HG02623 (cell line): ENCODE data around the gene NAP1L4.

Experiments used
- ATAC-seq: cut with Tn5 transposase; IDR thresholded peaks from one replicate; pipeline ENCODE4 v1.9.1; 2021; ENCODE audit warnings: moderate library complexity; ENCODE audit not compliant: unreplicated experiment

The NAP1L4 gene, protein sequence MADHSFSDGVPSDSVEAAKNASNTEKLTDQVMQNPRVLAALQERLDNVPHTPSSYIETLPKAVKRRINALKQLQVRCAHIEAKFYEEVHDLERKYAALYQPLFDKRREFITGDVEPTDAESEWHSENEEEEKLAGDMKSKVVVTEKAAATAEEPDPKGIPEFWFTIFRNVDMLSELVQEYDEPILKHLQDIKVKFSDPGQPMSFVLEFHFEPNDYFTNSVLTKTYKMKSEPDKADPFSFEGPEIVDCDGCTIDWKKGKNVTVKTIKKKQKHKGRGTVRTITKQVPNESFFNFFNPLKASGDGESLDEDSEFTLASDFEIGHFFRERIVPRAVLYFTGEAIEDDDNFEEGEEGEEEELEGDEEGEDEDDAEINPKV

DNA sequence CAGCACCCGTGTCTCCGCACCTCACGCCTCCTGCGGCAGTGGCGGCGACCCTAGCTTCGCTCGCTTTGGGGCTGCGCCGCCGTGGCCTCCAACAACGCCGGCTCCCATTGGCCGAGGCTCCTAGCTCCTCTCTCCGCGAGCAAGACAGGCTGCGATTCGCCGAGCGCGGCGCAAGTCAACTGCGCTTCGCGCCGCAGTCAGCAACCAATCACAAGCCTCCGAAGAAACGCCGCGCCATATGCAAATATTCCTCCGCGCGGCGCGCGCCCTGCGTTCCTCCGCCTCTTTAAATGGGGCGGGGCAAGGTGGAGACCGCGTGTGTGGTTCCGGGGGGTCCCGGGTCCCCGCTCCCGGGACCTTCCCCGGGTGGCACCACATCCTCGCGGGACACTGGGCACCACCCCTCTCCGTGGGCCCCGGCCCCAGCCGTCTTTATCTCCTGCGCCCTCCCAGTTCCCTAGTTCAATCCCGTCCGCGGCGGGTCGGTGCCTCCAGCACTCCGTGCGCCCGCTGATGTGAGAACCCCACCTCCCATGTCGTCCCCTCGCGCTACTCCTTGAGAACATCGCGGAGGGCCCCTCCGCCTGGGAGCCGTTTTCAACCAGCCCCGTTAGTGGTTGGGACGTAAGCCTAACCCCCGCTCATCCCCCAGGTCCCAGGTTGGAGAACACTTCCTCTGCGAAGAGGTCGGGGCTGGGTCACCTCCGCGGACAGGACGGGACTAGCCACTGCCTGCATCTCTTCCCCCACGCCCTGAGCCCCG is at the start of gene NAP1L4:
Gene NAP1L4 (minus strand): TSS at position 96 of the 763 bp plus-strand sequence. CDS start 13,109 bp downstream, outside the sequence.
- ATAC-seq = peak; percentile 84

DNA sequence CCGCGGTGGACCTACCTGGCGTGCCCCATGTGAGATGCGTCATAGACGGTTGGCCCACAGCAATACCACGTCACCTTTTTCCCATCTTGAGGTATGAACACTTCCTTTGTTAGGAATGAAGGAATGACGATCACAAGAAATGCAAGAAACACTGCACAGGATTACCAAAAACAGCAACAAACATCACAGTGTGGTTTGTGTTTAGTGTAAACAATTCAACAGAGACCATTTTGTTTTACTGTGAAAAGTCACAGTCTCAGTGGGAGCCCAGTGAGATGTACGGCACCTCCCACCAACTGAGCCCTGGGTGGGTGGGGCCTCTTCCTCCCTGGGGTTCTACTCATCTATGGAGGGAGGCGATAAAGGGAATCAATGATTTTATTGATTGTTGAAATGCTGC is 48.8 kb upstream of the NAP1L4 start:
- no peak for ATAC-seq

DNA sequence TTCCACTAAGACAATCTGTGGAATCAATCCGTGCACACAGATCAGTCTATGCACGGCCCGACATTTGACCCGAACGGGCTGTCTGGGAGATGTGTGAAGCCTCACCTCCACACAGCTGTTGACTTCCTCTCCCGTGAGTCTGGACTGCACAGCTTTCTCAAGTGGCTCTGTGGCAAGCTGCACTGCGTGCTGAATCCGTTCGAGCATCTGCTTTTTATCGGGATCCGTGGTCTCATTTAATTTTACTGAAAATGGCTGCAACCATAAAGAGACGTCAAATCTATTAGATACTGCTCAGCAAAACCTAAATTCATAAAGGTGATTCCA is 45.8 kb upstream of the NAP1L4 start:
- no peak for ATAC-seq

DNA sequence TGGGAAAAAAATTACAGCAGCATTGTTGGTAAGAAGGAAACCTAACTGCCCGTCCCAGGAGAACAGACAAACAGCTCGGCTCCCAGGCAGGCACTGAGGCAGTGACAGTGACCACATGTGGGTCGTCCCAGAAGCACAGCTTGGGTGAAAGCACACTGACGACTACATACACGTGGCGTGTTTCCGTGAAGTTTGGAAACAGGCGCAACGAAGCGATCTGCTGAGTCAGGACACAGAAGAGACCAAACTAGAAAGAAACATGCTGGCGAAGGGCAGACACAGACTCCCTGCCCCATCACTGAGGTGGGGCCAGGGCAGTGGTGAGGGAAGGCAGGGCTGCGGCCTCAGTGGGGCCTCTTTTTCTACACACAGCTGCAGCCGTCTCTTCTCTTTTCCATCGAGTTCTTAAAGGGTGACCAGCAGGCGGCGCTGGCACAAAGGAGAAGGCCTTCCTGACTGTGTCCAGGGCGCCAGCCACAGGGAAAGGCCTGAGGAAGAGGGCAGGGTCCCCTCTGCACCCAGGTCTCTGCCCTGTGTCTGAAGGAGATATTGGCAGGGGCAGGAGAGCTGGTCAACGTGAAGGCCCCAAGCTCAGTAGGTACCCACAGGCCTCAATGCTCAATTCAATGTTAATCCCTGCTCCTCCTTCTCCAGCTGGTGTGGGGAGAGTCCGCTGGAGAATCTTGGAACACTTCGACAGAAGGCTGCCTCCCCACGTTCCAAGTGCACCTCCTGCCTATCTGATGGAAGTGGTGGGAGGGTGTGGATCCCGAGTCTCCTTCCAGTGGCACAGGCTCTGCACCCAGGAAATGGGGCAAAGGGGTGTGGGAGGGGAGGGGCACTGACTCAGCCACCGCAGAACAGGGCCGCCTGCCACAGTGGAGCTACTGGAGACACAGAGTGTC is 45.2 kb upstream of the NAP1L4 start:
- ATAC-seq = no peak

DNA sequence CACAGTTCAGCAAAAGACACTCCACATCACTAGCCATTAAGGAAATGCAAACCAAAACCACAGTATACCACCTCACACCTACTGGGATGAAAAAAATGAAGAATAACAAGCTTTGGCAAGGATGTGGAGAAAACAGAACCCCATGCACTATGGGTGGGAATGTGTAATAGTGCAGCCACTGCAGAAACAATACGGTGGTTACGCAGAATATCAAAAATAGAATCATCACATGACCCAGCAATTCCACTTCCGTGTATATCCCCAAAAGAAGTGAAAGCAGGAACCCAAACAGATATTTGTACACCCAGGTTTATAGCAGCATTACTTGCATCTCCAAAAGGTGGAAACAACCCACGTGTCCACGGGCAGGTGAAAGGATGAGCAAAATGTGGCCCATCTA is 44.3 kb upstream of the NAP1L4 start:
- no peak for ATAC-seq

DNA sequence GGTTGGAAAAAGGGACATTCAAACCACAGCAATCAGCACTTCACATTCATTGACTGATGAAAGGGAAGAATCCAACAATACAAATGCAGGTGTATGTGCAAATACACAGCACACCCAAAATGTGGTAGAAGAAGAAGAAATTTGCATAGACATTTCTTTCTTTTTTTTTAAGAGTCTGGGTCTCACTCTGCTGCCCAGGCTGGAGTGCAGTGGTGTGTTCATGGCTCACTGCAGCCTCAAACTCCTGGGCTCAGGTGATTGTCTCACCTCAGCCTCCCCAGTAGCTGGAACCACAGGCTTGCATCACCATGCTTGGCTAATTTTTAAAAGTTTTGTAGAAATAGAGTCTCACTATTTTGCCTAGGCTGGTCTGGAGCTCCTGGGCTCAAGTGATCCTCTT is 43.2 kb upstream of the NAP1L4 start:
- no peak for ATAC-seq

DNA sequence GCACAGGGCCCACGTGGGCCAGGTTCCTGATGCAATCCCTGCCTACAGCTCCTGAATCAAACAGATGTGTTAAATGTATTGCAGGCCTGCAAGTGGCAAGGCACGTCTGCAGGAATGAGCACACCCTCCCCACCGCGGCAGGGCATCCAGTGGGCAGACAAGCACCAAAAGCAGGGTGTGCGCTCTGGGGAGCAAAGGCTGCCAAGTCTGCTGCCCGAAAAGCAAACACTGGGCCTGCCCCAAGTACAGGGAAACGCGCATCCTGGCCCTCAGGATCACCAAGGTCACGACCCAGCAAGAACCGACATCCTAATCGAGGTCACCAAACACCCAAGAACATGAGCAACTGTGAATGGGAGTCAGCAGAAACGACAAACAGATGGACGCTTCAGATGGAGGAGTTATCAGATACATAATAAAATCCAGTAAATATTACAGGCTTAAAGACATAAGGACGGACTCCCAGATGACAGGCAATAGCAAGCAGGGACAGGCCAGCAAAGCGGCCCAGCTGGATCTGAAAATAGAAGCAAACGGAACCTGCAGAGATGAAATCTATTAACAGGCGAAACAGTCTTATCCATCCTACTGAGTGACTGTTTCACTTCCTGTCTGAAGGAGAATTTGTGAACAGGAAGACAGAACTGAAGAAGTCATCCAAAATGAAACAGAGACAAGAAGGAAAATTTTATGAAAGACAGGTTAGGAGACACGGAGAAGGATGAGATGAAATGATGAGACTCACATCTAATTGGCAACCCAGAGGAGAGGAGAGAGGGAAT is 38.4 kb upstream of the NAP1L4 start:
- ATAC-seq = no peak

DNA sequence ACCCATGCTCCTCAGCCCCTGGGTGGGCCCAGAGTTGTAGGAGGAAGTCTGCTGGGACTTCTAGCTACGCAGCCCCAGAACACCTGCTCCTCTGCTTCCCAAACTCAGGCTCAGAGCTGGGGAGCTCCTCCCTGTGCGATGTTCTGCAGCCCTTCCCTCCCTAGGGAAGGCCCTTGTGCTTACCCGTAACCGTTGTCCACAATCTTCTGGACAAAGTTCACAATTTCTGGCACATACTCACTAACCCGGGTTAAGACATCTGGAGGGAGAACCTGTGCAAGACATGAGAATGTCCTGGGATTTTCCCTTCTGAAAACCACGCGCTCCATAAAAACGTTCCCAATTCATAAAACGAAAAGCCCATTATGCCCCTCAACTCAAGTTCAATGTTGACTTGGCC is 36.7 kb upstream of the NAP1L4 start:
- no peak for ATAC-seq

DNA sequence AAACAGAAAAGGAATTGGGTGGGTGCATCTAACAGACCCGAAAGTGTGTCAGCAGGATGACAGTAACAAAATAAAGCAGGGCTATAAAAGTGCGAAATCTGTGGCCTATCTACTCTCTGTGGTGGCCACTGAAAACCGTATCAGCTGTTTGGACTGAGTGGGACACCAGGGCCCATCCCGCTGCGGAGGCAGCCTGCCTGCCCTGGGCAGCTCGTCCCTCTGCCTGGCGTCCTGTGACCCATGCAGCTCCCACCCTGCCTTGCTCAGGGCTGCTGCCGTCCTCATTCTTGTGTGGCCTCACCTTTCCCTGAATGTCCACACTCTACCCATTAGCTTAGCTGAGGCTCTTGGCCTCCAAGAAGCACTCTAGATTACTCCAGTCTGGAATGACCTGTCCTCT is 34.7 kb upstream of the NAP1L4 start:
- ATAC-seq = no peak

DNA sequence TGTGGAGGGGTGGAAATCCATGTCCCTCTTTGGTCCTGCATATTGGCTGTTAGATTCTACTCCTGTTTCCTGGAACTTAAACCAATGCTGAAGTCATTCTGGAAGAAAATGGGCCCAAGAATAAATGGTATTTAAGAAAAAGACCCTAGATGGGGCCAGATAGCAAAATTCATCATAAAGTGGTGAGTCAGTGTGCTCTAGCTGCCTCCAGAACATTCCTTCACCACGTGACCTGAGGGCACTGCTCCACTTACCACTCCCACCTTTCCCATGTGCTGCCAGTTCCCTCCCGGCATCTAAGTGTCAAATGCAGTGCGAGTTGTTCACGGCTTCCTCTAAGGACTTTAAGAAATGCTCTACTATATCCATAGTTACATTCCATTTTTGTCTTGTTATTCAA is 30.9 kb upstream of the NAP1L4 start:
- no peak for ATAC-seq

DNA sequence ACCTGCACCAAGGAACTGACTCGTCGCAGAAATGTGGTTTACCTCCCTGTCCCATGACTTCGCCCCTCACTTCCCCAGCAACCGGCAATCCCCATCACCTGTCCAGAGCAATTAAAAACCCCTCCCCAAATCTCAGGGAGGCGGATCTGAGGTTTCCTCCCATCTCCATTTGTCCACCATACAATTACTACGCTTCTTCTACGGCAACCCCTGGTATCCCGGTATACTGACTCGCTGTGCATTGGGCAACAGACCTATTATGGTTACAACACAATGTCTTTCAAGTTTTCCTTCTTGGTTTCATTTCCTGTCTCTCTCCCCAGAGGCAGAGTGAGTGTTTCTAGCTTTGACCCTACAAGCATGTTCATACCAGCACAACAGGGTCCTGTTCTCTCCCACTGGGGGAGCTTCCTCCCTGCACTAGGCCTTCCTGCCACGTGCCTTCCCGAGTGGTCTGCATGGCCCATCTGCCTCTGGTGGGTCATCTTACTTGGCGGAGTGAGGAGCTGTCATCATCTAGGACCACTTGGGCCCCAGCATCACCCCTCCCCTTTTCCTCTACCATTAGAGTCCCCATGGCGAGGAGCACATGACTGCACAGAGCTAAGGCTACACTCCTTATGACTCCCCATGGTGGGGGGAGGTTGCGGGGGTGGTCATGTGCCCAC is 30.3 kb upstream of the NAP1L4 start:
- peak; percentile 40 for ATAC-seq

DNA sequence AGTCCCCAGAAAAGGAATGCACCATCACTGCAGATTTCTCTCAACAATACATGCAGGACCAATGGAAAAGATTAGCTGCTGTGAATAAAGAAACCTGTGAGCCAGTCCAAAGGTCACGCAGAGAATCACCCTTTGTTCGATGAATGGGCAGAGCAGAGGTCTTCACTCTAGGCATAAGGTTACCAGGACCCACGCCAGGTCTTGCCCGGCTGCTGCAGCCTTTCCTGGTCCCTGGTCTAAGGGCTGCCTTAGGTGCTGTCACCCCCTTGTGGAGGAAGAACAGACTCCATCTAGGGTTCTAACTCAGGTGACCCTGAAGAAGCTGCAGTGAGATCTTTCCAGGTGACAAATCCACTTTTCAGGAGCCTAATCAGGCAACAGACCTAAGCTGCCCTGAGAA is 29.0 kb upstream of the NAP1L4 start:
- ATAC-seq = no peak

DNA sequence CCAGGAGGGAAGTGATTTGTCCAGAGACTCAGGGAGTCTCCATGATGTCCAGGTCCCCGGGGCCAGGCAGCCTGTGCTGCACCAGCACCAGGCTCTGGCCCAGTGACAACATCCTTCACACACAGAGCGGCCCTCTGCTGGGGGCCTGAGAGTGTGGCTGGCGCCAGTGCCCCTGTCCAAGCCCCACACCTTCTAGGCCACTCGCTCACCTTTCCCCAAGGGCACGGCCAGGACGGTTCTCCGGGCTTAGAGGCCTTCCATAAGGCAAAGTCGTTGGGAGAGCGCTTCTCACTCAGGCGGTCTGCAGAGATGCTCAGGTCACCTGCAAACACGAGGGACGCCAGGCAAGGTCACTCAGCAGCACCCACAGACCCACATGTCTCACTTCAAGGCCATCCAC is 27.9 kb upstream of the NAP1L4 start:
- no peak for ATAC-seq

DNA sequence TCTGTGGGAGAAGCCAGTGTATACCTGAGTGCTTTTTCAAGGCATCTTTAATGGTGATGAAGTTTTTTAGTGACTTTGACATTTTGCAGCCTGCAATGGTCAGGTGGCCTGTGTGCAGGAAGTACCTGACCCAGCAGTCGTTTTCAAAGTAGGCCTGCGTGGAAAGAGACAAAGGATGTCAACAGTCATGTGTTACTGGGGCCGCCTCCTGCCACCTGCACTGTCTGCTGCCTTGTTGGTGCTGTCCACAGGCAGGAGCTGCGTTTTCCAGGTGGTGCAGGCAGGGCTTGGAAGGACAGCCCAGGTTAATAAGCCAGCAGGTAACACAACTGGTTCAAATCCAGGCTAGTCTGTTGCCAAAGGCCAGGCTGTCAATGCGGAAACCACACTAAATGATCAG is 26.5 kb upstream of the NAP1L4 start:
- no peak for ATAC-seq

DNA sequence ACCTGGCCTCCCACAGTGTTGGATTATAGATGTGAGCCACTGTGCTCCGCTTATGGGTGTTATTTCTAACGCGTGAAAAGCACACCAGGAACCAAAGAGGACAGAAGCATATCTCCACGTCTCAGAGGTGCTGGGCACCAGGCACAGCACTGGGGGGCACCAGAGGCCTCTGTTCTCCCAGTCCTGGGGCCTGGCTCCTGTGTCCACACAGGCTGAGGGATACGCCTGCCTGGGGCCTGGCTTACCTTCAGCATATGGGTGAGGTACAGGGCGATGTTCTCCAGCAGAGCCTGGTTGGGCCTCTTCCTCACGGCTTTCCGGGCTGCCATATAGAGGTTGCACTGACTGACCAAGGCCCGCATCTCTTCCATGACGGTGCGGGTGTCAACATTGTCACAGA is 24.7 kb upstream of the NAP1L4 start:
- no peak for ATAC-seq

DNA sequence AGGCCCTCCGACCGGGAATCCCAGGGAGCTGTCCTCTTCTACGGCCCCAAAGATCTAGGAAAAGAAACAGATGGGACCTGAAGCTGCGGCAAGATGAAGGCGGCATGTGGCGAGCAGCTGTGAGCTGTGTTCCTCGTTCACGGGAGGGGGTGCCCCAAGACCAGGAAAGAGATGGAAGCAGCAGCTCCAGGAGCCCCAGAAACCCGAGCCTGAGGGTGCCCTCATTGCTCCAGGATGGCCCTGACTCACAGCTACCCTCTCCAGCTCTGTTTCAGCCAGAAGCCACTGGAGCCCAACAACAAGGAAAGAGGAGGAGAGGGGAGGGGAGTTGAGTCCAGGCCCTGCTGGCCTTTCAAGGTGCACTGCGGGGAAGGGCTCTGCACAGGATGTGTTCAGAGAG is 23.7 kb upstream of the NAP1L4 start:
- ATAC-seq = no peak

DNA sequence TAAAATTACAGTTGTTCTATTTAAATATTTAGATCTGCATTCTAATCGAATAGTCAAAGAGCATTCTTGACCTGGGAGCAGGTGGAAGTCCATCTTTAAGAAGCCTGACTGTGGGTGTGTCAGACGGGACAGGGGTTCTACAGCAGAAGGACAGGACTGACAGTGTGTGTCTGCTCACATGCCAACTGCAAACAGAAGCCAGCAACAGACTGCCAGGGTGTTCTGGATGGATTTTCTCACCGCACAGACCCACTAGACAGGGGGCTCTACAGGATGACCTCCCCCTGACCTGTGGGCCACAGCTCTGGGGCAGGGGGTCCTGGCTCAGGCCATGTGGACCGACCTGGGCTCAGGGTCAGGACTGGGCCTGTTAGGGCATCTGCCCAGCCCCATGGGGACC is 22.8 kb upstream of the NAP1L4 start:
- no peak for ATAC-seq

DNA sequence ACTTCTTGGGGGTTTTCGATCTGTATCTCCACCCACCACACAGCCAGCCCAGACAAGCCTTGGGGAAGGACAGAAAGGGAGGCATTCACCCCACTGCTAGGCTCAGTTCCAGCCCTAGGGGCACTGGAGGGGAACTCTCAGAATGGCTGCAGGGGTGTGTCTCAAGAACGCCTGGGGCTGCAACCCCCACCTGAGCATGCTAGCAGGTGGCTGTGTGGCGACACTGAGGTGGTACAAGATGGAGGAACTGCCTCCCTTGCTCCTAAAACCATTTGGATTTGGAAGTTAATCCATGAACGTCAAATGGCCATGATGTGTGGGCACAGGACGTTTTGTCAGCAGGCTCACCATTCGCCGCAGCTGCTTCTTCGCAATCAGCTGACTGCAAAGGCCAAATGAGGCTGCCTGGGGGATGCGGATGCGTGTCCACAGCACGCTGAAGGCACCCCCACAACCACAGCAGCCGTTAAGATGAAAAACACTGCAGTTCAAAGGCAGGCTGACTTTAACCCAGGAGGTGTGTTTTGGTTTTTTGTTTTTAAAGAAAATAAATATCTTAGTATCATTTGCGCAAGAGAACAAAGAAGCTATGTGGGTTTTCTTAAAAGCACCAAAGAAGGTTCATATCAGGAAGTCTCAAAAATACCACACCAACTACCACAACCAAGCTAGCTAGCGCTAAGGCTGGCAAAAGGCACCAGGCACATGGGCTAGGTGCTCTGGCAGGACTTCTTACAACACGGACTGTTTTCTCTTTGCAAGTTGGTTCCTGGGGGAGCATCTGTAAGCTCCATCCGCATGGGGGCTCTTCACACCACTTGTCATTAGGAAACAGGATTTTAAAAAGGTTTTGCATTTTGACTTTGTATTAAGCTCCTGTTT is 22.2 kb upstream of the NAP1L4 start:
- ATAC-seq = no peak
